HS-27A (cell line): ENCODE measurements around the gene GFOD1.
"Not testable (repeated sequence)": the region's sequence is repeated elsewhere in the genome, so short reads cannot be mapped to it uniquely, and the experiment has no call there.

Experiments used
- DNase-seq: peaks from one replicate; pipeline ENCODE4 v3.0.0-alpha.2; 2012; ENCODE audit warnings: low read depth, missing footprints

Gene GFOD1

GRCh38 chr6:13441778-13442177 lies 45.6 kb downstream of the GFOD1 start:
- DNase-seq: no peak

GRCh38 chr6:13439644-13440043 lies 47.8 kb downstream of the GFOD1 start:
- no peak for DNase-seq

GRCh38 chr6:13438126-13438525 lies 49.3 kb downstream of the GFOD1 start:
- DNase-seq: no peak

- no peak for DNase-seq
Observed at GRCh38 chr6:13437218-13437996, 50.0 kb downstream of the GFOD1 start.

GRCh38 chr6:13436399-13437217 lies 50.8 kb downstream of the GFOD1 start:
- no peak for DNase-seq

GRCh38 chr6:13435477-13436246 lies 51.7 kb downstream of the GFOD1 start:
- no peak for DNase-seq

- no peak for DNase-seq
Observed at GRCh38 chr6:13434777-13435176, 52.6 kb downstream of the GFOD1 start.

- not testable (repeated sequence) for DNase-seq
Observed at GRCh38 chr6:13434135-13434775, 53.1 kb downstream of the GFOD1 start.

- DNase-seq: no peak
Observed at GRCh38 chr6:13433709-13434121, 53.7 kb downstream of the GFOD1 start.

- no peak for DNase-seq
Observed at GRCh38 chr6:13432526-13433184, 54.7 kb downstream of the GFOD1 start.

GRCh38 chr6:13431861-13432465 lies 55.4 kb downstream of the GFOD1 start:
- no peak for DNase-seq

GRCh38 chr6:13431059-13431656 lies 56.2 kb downstream of the GFOD1 start:
- no peak for DNase-seq

GRCh38 chr6:13429406-13429753 lies 58.0 kb downstream of the GFOD1 start:
- DNase-seq: no peak

GRCh38 chr6:13428583-13429405 lies 58.6 kb downstream of the GFOD1 start:
- no peak for DNase-seq

- no peak for DNase-seq
Observed at GRCh38 chr6:13427801-13428582, 59.4 kb downstream of the GFOD1 start.

- DNase-seq: no peak
Observed at GRCh38 chr6:13427316-13427715, 60.1 kb downstream of the GFOD1 start.

GRCh38 chr6:13425943-13426931 lies 61.2 kb downstream of the GFOD1 start:
- no peak for DNase-seq
